GM18519 (cell line): ENCODE data around the gene PYHIN1.
A peak's percentile ranks its signal among the peaks of the same experiment; 100 is the strongest.

ENCODE experiments used
- ATAC-seq: cut with Tn5 transposase; IDR thresholded peaks from one replicate; pipeline ENCODE4 v1.9.1; 2021; ENCODE audit warnings: mild to moderate bottlenecking, moderate library complexity; ENCODE audit not compliant: unreplicated experiment, low FRiP score

Gene PYHIN1

GRCh38 chr1:159011751-159012150, 80.4 kb downstream of the PYHIN1 start:
- no peak for ATAC-seq

- peak; percentile 30 for ATAC-seq
Observed at GRCh38 chr1:159012495-159012894, 81.1 kb downstream of the PYHIN1 start.

- ATAC-seq, result no peak
Observed at GRCh38 chr1:159014003-159014571, 82.7 kb downstream of the PYHIN1 start.

- ATAC-seq, result no peak
Observed at GRCh38 chr1:159014851-159015250, 83.5 kb downstream of the PYHIN1 start.

- ATAC-seq, result peak; percentile 95
Observed at GRCh38 chr1:159015440-159015909, 84.1 kb downstream of the PYHIN1 start.

GRCh38 chr1:159023723-159024122, 92.4 kb downstream of the PYHIN1 start:
- ATAC-seq, result no peak

- ATAC-seq, result no peak
Observed at GRCh38 chr1:159025043-159025442, 93.7 kb downstream of the PYHIN1 start.
